GM12873 (cell line): ENCODE measurements around the gene VANGL1.

Source experiments
- CTCF ChIP-seq: IDR thresholded peaks from 2 replicates; pipeline ENCODE4 v1.5.1; 2012; ENCODE audit warnings: low read depth, mild to moderate bottlenecking, moderate library complexity, low read length, control low read depth; ENCODE audit not compliant: insufficient read depth; ENCODE audit errors: missing control alignments

Gene VANGL1

GRCh38 chr1:115654663-115655305 lies 13.0 kb downstream of the VANGL1 start:
- no peak for TF ChIP-seq CTCF

GRCh38 chr1:115655306-115655663 lies 13.5 kb downstream of the VANGL1 start:
- no peak for TF ChIP-seq CTCF

GRCh38 chr1:115655916-115656315 lies 14.1 kb downstream of the VANGL1 start:
- no peak for TF ChIP-seq CTCF

GRCh38 chr1:115656461-115657077 lies 14.8 kb downstream of the VANGL1 start:
- no peak for TF ChIP-seq CTCF

- no peak for TF ChIP-seq CTCF
Measured at GRCh38 chr1:115658646-115659045, 16.9 kb downstream of the VANGL1 start.

- TF ChIP-seq CTCF = no peak
Measured at GRCh38 chr1:115660151-115660550, 18.4 kb downstream of the VANGL1 start.

- TF ChIP-seq CTCF = no peak
Measured at GRCh38 chr1:115661157-115661556, 19.4 kb downstream of the VANGL1 start.
